Measurements from ENCODE around the gene PLEKHA4.
"Not testable (repeated sequence)": the region's sequence is repeated elsewhere in the genome, so short reads cannot be mapped to it uniquely, and the experiment has no call there.

The PLEKHA4 gene

GRCh38 chr19:48859711-48860572 lies 8.5 kb downstream of the PLEKHA4 start:
- no peak for DNase-seq

- DNase-seq: no peak
These were observed 9.3 kb downstream of the PLEKHA4 start for GRCh38 chr19:48858984-48859710.

GRCh38 chr19:48856921-48857320 lies 11.5 kb downstream of the PLEKHA4 start:
- no peak for DNase-seq

- no peak for DNase-seq
These were observed 14.3 kb downstream of the PLEKHA4 start for GRCh38 chr19:48854103-48854502.

- DNase-seq: no peak
These were observed 14.9 kb downstream of the PLEKHA4 start for GRCh38 chr19:48853483-48853882.

- DNase-seq: no peak
These were observed 16.1 kb downstream of the PLEKHA4 start for GRCh38 chr19:48852292-48852691.

- not testable (repeated sequence) for DNase-seq
These were observed 21.8 kb downstream of the PLEKHA4 start for GRCh38 chr19:48846659-48847058.

- no peak for DNase-seq
These were observed 23.0 kb downstream of the PLEKHA4 start for GRCh38 chr19:48845384-48845783.

GRCh38 chr19:48844472-48844871 lies 23.9 kb downstream of the PLEKHA4 start:
- no peak for DNase-seq

- DNase-seq: no peak
These were observed 25.6 kb downstream of the PLEKHA4 start for GRCh38 chr19:48842789-48843162.

GRCh38 chr19:48841571-48841970 lies 26.8 kb downstream of the PLEKHA4 start:
- no peak for DNase-seq

GRCh38 chr19:48841047-48841446 lies 27.4 kb downstream of the PLEKHA4 start:
- DNase-seq: no peak

- no peak for DNase-seq
These were observed 30.7 kb downstream of the PLEKHA4 start for GRCh38 chr19:48837687-48838086.

- peak; percentile 19 for DNase-seq
These were observed 31.3 kb downstream of the PLEKHA4 start for GRCh38 chr19:48837051-48837524.

- DNase-seq: no peak
These were observed 32.1 kb downstream of the PLEKHA4 start, which contains the start of gene HSD17B14 for GRCh38 chr19:48836089-48837017. Gene HSD17B14, minus strand, starts transcription at chr19:48836491. Its CDS starts 80 bp downstream, at chr19:48836411.

GRCh38 chr19:48835734-48836088 lies 32.7 kb downstream of the PLEKHA4 start:
- DNase-seq: peak; percentile 12

GRCh38 chr19:48833977-48834376 lies 34.4 kb downstream of the PLEKHA4 start:
- no peak for DNase-seq

GRCh38 chr19:48833049-48833448 lies 35.4 kb downstream of the PLEKHA4 start:
- DNase-seq: no peak

- no peak for DNase-seq
These were observed 37.5 kb downstream of the PLEKHA4 start for GRCh38 chr19:48830965-48831364.

- no peak for DNase-seq
These were observed 38.3 kb downstream of the PLEKHA4 start for GRCh38 chr19:48830088-48830487.

GRCh38 chr19:48826606-48827020 lies 41.8 kb downstream of the PLEKHA4 start:
- DNase-seq: no peak

- DNase-seq: no peak
These were observed 45.9 kb downstream of the PLEKHA4 start for GRCh38 chr19:48822514-48822913.

- DNase-seq: no peak
These were observed 46.8 kb downstream of the PLEKHA4 start for GRCh38 chr19:48821633-48822032.

Data from SIG-M5 (cell line).